T follicular helper cell (primary cell): Measurements from ENCODE around the gene LGR4.

Experiments used
- DNase-seq: peaks from one replicate; pipeline ENCODE4 v3.0.0-alpha.2; 2020; ENCODE audit warnings: low read depth

The LGR4 gene

DNA sequence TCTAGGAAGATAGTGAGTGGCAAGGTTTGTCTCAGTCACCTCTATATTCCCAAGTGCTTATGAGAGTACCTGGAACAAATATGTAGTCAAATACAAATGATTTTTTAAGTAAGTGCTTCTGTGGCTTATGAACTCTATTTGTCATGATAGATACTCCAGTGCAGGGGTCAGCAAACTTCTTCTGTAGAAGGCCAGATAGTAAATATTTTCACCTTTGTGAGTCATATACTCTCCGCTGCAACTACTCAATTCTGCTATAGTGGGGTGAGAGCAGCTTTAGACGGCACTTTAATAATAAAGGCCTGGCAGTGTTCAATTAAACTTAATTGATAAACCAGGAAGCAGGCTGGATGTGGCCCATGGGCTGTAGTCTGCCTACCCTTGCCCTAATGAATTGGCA, 97.2 kb downstream of the LGR4 start:
- no peak for DNase-seq

- no peak for DNase-seq
Observed at GRCh38 chr11:27373856-27374602, 98.6 kb downstream of the LGR4 start.

DNA sequence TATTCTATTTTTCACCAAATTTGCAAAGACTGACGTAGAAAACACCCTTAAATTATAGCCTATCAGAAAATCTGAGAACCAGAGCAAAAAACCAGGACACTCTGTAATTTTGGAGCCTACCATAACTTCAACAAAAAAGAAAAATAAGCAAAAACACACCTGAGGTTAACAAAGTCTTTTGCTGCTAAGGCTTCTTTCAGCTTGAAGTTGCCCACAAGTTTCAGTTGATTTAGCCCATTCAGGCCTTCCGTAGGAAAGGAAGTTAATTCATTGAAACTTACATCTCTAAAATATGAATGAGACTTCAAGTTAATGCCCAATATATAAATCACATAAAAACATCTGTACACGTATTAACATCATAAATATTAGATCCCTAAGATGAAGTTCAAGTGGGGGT, 99.2 kb downstream of the LGR4 start:
- no peak for DNase-seq

- no peak for DNase-seq
Observed at GRCh38 chr11:27372164-27372563, 100.4 kb downstream of the LGR4 start.

DNA sequence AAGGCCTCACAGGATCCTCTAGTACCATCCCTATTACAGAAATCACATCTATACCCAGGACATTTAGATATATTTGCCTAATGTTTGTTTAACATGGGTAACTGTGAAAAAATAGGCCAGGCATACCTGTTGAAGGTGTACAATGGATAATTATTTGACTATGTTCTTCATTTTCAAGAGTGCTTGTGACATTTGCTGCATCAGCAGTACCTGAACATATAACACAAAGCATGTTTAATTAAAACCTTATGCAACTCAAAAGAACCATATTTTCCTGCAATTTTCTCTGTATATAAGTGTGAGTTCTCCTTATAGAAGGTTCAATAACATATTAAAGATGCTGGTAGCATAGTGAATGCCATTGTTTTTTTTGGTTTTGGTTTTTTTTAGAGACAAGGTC, 101.1 kb downstream of the LGR4 start:
- DNase-seq = no peak

DNA sequence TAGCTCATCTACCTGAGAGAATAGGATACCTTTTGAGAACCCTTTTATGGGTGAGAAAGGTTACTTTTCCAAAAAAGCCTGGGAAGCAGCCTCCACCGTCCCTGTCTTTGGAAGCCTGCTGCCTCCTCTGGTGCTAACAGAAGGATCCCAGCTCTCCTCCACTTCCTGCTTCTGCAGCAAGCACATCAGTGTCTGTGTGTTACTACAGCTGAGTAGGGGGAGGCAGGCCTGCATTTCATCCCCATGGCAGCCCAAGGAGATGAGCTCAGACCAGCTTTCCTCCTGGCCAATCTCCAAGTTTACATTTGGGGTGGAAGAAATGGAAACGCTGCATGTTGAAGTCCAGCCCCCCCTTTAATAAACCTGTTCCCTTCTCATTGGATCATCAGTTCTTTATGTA, 102.2 kb downstream of the LGR4 start:
- DNase-seq = no peak

GRCh38 chr11:27367881-27368280, 104.7 kb downstream of the LGR4 start:
- DNase-seq = no peak

DNA sequence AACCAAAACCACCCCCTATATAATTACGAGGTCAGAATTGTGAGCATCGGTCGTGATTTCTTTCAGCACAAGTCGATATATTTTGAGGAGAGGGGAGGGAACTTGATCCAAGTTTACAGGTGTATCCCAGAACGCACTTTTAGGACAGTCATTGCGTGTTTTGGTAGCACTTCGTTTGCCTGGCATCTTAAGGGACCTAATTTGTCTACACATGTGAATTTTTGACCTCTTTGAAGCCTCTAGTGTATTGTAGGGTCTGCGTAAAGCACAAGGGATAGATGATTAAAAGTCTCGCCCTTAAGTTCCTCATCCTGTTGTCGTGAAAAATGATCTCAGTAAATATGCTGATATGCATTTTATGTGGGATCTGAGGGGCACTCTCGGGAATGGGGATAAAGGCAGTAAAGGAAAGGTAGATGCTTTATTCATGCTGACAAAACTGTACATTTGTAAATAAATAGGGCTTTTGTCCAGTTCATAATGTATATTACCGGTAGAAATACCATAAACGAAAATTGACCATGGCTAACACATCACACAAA, 108.9 kb downstream of the LGR4 start:
- no peak for DNase-seq

DNA sequence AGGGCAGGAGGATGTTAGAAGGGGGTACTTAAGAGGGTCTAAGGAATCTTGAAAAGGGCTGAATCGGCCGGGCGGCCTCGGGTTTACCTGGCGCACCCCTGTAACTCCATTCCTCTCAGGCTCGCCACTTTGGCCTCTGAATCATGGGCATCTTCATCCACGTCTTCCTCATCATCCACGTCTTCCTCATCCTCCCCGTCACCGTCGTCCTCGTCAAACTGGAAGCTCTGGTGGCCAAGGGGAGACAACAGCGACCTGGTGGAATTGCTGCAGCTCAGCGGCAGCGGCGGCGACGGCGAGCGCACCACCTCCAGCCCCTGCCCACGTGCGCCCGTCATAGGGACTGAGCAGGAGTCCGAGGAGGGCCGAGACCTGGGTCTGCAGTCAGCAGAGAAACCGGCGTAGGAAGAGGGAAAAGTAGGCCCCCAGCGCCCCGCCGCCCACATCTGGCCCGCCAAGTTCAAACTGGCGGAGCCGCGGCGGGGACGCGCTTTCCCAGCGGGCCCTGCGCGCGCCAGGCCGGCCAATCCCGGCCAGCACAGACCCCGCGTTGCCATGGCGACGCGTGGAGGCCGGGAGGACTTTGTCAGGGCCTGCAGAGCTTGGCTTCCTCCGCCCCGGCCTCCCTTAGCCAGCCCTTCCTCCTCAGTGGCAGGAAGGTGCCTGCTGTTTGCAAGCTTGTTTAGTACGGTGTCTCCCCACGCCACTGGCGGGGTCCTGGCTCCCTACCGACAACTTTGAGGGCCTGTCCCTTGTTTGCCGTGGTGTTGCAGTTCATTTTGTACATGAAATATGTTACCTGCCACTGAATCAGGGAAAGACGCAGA, 109.6 kb downstream of the LGR4 start, which contains the start of gene CCDC34:
TSS of gene CCDC34 (minus strand) at position 467 of the 827 bp plus-strand sequence. CDS start at position 446, 21 bp downstream.
- peak; percentile 78 for DNase-seq

- no peak for DNase-seq
Observed at GRCh38 chr11:27361649-27362431, 110.8 kb downstream of the LGR4 start.

GRCh38 chr11:27358296-27358695, 114.3 kb downstream of the LGR4 start:
- no peak for DNase-seq

DNA sequence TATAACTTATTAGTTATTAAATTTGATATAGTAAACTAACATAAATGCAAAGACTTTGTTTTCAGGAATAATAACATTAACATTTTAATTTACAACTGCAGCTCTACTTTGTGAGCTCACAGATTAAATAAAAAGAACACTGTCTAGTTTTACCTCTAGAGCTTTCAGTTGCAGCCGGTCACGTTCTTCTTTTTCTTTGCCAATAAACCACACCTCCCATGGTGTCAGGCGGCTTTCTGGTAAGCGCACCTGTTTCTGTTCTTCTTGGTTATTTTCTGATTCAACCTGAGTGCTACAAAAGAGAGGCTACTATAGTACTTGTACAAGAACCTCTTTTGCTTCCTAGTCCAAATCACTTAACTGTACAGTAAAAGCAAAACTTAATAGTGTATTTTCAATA, 115.3 kb downstream of the LGR4 start:
- no peak for DNase-seq

- DNase-seq = no peak
Observed at GRCh38 chr11:27356624-27357222, 115.9 kb downstream of the LGR4 start.

- DNase-seq = no peak
Observed at GRCh38 chr11:27355575-27356104, 117.0 kb downstream of the LGR4 start.

- DNase-seq = no peak
Observed at GRCh38 chr11:27354359-27354965, 118.1 kb downstream of the LGR4 start.

DNA sequence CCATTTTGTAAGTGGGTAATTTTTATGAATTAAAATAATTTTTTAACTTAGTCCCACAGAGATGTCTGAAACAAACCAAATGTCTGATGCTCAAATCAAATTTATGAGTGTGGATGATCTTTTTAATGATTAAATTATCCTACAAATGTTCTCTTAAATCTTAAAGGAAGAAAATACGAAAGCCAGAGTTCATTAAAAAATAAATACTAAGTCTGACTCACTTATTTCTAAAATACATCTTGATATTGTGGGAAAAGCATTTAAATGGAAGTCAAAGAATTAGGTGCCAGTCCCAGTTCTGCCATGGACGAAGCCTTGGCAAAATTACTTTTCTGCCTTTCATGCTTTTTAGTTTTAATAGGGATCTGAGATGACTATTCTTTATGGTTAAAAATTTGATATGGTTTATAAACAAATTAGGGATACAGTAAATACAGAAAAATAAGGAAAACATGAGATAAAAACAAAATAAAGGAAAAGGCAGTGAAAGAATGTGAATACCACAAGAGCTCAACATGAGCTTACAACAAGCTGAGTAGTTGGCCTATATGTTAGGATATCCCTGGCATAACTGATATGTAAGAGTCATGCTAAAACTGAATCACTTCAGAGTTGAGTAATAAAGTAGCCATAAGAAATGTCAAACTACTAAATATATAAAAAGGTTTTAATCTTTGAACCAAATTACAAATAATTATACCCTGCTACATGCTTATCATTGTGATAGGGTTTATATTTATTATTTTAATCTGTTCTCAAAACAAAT, 118.8 kb downstream of the LGR4 start:
- no peak for DNase-seq

DNA sequence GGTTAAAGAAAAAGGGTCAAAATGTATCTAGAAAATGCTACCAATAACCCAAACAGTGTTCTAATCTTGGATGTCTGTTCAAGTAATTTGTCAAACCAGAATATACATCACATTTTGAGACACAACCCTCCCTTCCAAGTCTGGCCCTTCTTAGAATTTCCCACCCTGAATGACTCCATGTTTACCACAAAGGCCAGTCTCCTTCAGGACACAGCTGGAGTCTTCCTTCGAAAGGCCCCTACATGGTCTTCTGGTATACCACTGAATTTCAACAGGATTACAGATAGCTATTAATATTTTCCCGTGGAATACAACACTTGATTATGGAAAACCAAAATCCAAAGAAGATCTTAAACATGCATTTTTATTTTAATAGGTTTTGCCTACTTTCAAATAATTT, 119.8 kb downstream of the LGR4 start:
- no peak for DNase-seq

GRCh38 chr11:27350511-27350910, 122.1 kb downstream of the LGR4 start:
- DNase-seq = no peak

DNA sequence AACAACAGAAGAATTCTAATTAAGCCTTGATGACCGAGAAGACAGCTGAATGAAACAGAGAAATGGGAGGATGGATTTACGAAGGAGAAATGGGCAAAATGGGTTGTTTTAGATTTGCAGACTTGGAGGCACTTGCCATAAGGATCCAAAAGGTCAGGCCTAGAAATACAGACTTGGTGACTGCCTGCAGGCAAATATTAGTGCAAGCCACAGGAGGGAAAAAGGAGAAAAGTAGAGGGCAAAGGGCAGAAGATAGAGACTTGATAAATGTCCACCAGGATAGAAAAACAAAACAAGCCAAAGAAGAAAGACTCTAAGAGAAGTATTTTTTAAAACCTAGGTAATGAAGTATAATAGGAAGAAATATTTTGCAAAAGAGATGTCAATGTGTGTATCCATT, 122.7 kb downstream of the LGR4 start:
- no peak for DNase-seq

DNA sequence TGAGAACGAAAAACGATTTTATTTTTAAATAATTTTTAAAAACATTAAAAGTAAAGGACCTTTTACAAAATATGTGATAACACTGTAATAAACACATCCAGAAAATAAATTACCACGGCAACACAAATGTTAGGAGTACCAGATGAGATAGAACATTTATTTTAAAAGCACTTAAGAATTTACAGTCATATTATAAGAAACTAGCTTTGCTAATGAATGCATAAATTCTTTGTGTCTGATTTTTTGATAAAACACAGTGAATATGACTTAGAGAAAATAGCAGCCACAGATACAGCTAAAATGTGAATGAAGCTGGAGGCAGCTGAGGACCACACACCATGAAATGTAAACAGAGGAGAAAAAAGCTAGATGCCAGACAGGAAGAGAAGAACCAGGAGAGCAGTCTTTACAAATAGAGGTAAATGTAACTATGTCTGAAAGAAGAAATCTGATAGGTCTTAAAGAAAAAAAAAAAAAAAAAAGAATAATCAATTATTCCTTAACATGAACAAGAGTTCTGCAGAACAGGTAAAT, 124.2 kb downstream of the LGR4 start:
- DNase-seq = no peak
